ENCODE data around the gene TAF10. TPM values are rescaled to one million over a fixed set of nuclear protein-coding genes. Genes with fewer than 3 reads are reported as not detected.

TAF10 gene
- total and polyA plus RNA-seq, 9 donors = 40.0 to 183 (median 76.8) TPM

DNA sequence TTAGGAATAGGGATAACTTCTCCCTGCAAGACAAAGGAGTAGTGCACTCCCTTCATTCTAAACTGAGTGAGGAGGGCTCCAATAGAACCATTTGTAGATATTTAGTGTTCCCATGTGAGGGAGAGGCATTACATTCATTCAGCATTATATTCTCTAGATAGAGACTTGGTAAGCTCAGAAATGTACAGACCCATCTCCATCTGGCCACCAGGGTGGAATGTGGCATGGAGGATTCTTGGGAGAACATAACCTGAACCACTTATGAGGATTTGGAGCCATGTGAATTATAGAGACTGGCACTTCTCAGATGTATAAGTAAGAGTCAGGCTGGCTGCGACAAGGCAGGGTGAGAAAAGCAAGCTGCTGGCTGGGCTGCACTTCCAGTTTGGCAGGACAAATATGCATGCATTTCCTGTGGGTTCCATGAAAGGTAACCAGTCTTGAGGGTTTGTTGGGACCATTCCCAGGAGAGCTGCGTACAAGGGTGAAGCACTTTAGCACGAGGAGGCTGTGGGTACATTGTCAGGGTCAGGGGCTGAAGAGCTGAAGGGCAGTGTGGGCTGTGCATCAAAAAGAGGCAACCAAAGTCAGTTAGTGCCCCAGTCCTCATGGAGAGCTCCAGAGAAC is 17.8 kb downstream of the TAF10 start:
- H3K27ac ChIP-seq = no peak overlapping the region
- intact Hi-C loops (cut with DNase I) = no loop called here
- H3K4me3 ChIP-seq = no peak overlapping the region
- DNase-seq = no peak
- no peaks in the 10 kb centered on the region for H3K36me3 ChIP-seq
- H3K27me3 ChIP-seq = no peaks in the 10 kb centered on the region
- H3K4me1 ChIP-seq (ENCODE audit: insufficient read depth) = no peaks in the 10 kb centered on the region
- no peak for TF ChIP-seq POLR2A (IDR thresholded peaks at IDR 0.05)
- TF ChIP-seq EP300 (IDR thresholded peaks at IDR 0.05) = no peak
- TF ChIP-seq, protein P1, sequence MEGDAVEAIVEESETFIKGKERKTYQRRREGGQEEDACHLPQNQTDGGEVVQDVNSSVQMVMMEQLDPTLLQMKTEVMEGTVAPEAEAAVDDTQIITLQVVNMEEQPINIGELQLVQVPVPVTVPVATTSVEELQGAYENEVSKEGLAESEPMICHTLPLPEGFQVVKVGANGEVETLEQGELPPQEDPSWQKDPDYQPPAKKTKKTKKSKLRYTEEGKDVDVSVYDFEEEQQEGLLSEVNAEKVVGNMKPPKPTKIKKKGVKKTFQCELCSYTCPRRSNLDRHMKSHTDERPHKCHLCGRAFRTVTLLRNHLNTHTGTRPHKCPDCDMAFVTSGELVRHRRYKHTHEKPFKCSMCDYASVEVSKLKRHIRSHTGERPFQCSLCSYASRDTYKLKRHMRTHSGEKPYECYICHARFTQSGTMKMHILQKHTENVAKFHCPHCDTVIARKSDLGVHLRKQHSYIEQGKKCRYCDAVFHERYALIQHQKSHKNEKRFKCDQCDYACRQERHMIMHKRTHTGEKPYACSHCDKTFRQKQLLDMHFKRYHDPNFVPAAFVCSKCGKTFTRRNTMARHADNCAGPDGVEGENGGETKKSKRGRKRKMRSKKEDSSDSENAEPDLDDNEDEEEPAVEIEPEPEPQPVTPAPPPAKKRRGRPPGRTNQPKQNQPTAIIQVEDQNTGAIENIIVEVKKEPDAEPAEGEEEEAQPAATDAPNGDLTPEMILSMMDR (IDR thresholded peaks at IDR 0.05) = no peak
- H3K9me3 ChIP-seq = no peaks in the 10 kb centered on the region
- WGBS, 3 donors = 88 to 94% (median 90%) methylated on average over 3 of the region's 3 CpGs

- 96% methylated on average over 1 of the region's 1 CpG for WGBS, 3 donors
- Histone ChIP-seq H3K36me3 (no peaks in the 10 kb centered on the region), H3K27ac (no peak overlapping the region), H3K27me3 (no peaks in the 10 kb centered on the region), H3K4me3 (no peak overlapping the region), H3K9me3 (no peaks in the 10 kb centered on the region), H3K4me1 (ENCODE audit: insufficient read depth) (no peaks in the 10 kb centered on the region)
- TF ChIP-seq EP300 (IDR thresholded peaks at IDR 0.05) (no peak), POLR2A (IDR thresholded peaks at IDR 0.05) (no peak)
- TF ChIP-seq, protein P1 (IDR thresholded peaks at IDR 0.05) = no peak
- intact Hi-C loops (cut with DNase I) = no loop called here
- no peak for DNase-seq
Observed at GRCh38 chr11:6588018-6588417, 24.0 kb downstream of the TAF10 start.

DNA sequence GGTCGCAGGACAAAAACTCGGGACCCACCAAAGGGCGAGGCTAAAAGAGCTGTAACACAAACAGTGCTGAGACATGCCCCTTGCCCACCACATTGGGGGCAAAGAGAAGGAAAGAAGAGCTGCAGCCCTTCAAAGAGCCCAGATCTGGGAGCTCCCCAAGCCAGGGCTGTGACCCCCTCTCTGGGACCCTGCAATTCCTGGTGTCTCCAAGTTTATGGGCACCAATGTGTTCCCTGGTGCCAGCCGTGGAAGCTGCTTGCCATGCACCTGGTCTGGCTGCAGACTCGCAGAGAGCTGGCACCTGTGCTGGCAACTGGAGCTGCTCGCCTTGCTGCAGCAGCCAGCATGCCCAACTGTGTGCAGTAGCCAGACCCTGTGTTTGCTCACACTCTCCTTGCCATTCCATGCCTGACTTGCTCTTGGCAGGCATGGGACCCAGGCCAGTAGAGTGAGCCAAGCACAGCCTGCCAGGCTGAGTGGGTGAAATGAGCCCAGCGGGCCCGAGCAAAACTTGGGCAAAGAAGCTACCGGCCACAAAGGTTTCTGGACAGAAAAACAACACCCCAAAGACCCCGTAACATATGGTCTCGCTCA is 24.6 kb downstream of the TAF10 start:
- WGBS, 3 donors = 86 to 97% (median 97%) methylated on average over 11 of the region's 11 CpGs
- Histone ChIP-seq H3K4me1 (ENCODE audit: insufficient read depth) (no peaks in the 10 kb centered on the region), H3K36me3 (no peaks in the 10 kb centered on the region), H3K9me3 (no peaks in the 10 kb centered on the region), H3K4me3 (no peak overlapping the region), H3K27ac (no peak overlapping the region), H3K27me3 (no peaks in the 10 kb centered on the region)
- DNase-seq = no peak
- intact Hi-C loops (cut with DNase I) = no loop called here
- TF ChIP-seq, protein P1 (IDR thresholded peaks at IDR 0.05) = no peak
- TF ChIP-seq EP300 (IDR thresholded peaks at IDR 0.05) (no peak), POLR2A (IDR thresholded peaks at IDR 0.05) (no peak)

DNA sequence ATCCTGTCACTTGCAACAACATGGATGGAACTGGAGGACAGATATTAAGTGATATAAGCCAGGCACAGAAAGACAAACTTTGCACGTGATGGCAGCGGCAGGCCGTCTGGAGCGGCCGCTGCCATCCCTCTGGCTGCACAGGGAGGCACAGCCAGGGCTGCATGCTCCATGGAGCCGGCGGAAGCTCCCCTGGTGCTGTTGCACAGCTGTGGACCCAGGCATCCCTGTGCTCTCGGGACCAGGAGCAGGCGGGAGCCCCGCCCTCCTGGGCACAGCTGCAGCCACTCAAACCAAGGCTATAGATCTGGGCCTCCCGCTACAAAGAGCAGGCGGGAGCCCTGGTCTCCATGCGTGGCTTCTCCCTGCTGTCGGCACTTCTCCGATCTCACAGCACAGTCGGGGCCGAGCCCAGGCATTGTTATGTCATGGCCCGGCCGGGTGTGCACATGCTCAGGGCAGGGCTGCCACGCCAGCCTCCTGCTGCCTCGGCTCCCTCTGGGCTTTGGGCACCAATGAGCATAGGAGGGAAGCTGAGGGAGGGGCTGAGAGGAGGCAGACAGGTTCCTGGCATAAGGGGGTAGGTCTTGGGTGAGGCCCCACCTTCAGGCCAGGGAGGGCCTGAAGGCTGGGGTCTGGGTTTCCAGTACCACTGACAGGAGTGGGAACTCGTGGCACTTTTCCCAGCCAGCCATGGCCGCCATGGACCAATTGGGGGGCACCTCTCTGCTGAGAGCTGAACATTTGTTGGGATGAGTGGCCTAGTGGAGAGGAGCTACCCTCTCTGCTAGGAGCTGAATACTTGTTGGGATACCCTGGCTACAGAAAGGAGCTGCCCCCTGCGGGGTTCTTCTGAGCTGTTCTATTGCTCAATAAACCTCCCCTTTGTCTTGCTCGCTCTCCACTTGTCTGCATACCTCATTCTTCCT is 25.3 kb downstream of the TAF10 start:
- no peaks in the 10 kb centered on the region for H3K36me3 ChIP-seq
- TF ChIP-seq, protein P1 (IDR thresholded peaks at IDR 0.05) = no peak
- intact Hi-C loops (cut with DNase I) = no loop called here
- DNase-seq = no peak
- no peaks in the 10 kb centered on the region for H3K9me3 ChIP-seq
- H3K4me1 ChIP-seq (ENCODE audit: insufficient read depth) = no peaks in the 10 kb centered on the region
- H3K27me3 ChIP-seq = no peaks in the 10 kb centered on the region
- WGBS, 3 donors = 91 to 94% (median 92%) methylated on average over 25 of the region's 25 CpGs
- no peak overlapping the region for H3K27ac ChIP-seq
- H3K4me3 ChIP-seq = no peak overlapping the region
